Measurements from ENCODE around the gene CHIT1. TPM values are rescaled to one million over a fixed set of nuclear protein-coding genes. Genes with fewer than 3 reads are reported as not detected.

CHIT1 gene
- total and polyA plus RNA-seq, 2 of the 8 experiments (the other 6 are each of a cell fraction or from before 2014, with no cell fraction given) = not detected

- TF ChIP-seq NANOG (IDR thresholded peaks at IDR 0.05; ENCODE audit: insufficient read depth, low read depth, low read length, poor library complexity, severe bottlenecking) (no peak), USF2 (IDR thresholded peaks at IDR 0.05; ENCODE audit: low read length) (no peak), JUN (IDR thresholded peaks at IDR 0.05; ENCODE audit: low read depth, low read length) (no peak), TAF1 (IDR thresholded peaks at IDR 0.05; ENCODE audit: low read depth, low read length) (no peak)
Measured at GRCh38 chr1:203169770-203170520, 59.5 kb downstream of the CHIT1 start (continued).

Data from H1 (cell line).